GM12892 (cell line): ENCODE results near the gene CCR4.
"Not testable (repeated sequence)": the region's sequence is repeated elsewhere in the genome, so short reads cannot be mapped to it uniquely, and the experiment has no call there.

Experiments used
- DNase-seq: peaks from one replicate; pipeline ENCODE4 v3.0.0; 2011; ENCODE audit not compliant: insufficient read length
- FAIRE-seq: peaks from 2 replicates; lab custom pipeline; 2011; peaks lifted over from hg19 to GRCh38; lab: Jason Lieb, UNC
- POLR2A ChIP-seq: IDR thresholded peaks from 2 replicates; pipeline ENCODE4 v1.6.1; 2011; ENCODE audit warnings: low read depth, low read length, control low read depth
- POLR2AphosphoS5 ChIP-seq: IDR thresholded peaks from 2 replicates; pipeline ENCODE4 v1.6.1; 2011; ENCODE audit warnings: low read depth, low read length, control low read depth
- TAF1 ChIP-seq: IDR thresholded peaks from 2 replicates; pipeline ENCODE4 v1.6.1; 2011; ENCODE audit warnings: low read depth, mild to moderate bottlenecking, control low read depth, low read length, borderline replicate concordance

Gene CCR4

DNA sequence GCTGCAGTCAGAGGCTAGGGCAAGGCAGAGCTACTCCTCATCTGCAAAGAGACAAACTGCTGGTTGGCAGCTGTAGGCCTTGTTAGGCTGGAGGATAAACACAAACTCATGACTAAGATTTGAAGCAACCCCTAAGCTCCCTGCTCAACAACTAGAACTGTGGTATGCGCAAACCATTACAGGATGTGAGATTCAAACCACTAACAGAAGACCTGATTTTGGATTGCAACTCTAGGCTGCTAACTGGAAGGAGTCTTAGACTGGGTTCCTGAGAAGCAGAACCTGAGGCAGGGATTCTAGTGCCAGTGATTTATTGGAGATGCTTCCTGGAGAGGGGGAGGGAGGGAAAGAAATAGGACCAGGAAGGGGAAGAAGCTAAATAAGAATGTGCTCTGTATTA is 22.5 kb downstream of the CCR4 start:
- DNase-seq (no peak), FAIRE-seq (peak; percentile 53)
- TF ChIP-seq POLR2A (no peak), TAF1 (no peak), POLR2AphosphoS5 (no peak)

DNA sequence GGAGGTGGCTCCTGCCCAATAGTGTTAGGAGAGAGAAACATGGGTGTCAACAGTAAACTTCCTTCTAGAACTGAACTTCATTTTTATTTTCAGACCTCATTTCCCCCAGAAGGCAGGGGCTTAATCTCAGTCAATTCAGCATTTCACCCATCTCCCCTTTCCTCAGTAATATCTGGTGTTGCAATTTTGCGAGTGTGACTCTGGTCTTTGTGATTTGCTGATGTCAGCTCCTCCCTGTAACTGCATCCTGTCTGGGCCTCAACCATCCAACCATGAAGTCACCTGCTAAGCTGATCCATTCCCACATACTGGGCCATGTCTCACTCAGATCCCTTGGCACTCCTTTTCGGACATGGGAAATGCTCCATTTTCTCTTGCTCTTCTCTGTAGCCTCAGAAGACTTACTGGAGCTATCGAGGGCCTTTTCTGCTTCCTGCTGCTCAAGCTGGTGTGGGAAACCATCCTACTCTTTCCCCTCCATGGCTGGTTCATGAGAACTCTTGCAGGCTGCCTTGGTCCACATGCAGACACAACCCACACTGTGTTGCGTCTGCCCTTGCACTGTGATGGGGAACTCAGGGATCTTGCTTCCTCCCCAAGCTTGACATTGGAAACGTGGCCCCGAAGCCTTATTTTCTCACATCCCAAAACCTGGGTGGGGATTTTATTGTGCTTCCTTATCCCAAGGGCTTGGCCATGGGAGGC is 24.6 kb downstream of the CCR4 start:
- no peak for FAIRE-seq
- no peak for TF ChIP-seq TAF1
- TF ChIP-seq POLR2AphosphoS5: no peak
- DNase-seq: no peak

DNA sequence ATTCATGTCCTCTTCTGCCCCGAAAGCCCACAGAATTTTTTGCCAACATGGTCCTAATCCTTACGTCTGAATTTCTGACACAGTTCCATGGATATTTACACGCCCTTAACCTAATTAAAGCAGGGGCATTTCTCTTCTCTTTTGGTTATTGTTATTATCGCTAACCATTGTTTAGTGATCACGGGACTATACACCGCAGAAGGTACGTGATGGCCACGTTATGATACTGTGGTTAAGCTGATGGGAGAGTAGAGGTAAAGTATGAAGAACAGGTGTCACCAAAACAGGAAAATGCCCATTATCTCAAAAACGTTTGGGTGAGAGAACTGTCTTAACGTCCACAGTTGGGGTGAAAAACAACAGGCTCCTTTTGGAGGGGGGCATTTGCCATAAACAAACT is 26.4 kb downstream of the CCR4 start:
- TF ChIP-seq TAF1 (no peak), POLR2A (no peak), POLR2AphosphoS5 (no peak)
- FAIRE-seq (no peak), DNase-seq (no peak)

DNA sequence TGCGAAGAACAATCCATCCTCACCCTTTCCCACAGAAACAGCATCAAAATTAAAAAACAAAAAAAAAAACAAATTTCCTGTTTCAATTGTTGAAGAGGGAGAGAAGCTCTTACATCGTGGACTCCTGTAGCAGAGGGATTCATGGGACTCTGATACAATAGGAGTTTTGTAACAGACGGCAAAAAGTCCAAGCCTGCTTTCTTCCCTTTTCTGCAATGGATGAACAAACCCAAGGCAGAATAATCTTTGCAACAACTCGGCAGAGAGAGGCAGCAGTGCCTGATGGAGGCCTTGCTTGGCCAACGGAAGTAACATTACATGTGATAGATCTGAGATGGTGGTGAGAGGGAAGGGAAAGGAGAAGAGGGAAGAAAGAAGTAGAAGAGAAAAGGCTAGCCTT is 26.9 kb downstream of the CCR4 start:
- no peak for DNase-seq
- TF ChIP-seq POLR2AphosphoS5: no peak
- TF ChIP-seq POLR2A: no peak
- no peak for TF ChIP-seq TAF1
- FAIRE-seq: no peak

DNA sequence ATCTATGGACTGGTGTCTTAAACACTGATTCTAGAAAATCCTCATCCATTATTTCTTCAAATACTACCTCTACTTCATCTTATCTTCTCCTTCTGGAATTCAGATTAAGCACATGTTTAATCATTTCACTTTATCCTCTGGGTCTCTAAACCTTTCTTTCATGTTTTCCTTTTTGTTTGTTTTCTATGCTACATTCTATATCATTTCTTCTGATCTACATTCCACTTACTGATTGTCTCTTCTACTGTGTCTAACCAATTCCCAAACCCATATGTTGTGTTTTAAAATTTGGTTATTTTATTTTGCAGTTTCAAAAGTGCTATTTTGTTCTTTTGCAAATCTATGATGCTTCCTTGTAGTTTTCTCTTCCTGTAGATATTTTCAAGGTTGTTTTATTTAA is 31.7 kb downstream of the CCR4 start:
- no peak for TF ChIP-seq POLR2A
- TF ChIP-seq POLR2AphosphoS5: no peak
- FAIRE-seq (peak; percentile 14), DNase-seq (no peak)

DNA sequence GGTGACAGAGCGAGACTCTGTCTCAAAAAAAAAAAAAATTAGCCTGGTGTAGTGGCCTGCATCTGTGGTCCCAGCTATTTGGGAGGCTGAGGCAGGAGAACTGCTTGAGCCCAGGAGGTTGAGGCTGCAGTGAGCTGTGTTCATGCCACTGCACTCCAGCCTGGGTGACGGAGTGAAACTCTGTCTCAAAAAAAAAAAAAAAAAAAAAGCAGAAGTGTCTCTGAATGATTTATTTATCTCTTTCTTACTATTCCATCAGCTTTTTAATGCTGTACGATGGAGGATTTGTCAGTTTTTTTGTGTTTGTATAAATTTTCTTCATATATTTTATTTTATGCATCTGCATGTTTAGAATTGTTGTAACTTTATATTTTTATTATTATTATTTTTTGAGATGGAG is 33.5 kb downstream of the CCR4 start:
- not testable (repeated sequence) for FAIRE-seq, DNase-seq

DNA sequence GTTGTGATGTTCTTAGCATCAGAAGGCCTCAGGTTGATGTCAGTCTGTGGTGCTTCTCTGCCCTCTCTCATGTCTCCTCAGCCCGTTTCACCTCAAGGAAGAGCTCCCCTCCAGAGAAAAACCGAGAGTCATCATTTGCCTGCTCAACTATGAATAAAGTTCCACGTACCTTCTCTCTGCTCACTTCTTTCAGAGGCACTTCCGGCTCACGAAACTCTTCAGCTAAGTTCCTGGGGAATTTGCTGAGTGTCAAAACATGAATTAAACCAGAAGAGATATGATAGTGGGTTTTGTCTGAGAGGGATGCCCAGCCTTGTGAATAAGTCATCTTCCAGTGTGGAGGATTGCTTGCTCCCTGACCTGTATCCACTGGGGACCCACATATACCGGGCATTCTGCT is 37.7 kb downstream of the CCR4 start:
- no peak for TF ChIP-seq TAF1
- no peak for TF ChIP-seq POLR2A
- no peak for TF ChIP-seq POLR2AphosphoS5
- no peak for DNase-seq
- peak; percentile 63 for FAIRE-seq

DNA sequence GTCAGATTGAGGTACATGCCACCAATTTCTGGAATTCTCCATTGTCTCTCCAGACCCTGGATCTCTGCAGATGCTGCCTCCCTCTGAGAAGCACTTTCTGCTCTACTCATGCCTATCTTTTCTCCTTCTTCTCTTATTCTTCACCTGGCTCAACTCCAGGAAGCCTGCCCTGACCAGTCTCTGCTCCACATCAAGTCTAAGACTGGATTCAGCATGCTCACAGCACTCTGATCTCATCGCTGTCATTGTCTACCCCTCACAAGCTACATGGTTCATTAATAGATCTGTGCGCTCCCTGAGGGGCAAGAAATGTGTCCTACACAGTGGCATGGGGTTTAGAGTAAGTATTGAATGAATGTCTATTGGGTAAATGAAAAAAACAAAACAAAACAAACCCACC is 38.7 kb downstream of the CCR4 start:
- DNase-seq (no peak), FAIRE-seq (no peak)
- TF ChIP-seq POLR2AphosphoS5 (no peak), TAF1 (no peak), POLR2A (no peak)

DNA sequence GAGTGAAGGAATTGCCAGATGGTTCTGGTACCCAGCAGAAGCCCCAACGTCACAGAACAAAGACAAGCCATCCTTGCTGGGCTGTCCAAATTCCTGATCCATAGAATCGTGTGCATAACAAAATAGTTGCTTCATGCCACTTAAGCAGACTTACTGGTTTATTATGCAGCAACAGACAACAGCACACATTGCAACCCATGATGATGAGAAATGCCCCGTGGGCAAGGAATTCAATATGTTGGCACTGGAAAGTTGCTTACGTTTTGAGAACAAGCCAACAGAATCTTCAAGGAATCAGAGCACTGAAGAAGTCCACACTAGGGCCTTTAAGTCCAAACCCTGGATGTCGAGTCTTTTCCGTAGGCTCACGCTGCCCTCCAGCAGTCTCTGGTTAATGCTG is 40.3 kb downstream of the CCR4 start:
- TF ChIP-seq POLR2AphosphoS5 (no peak), TAF1 (no peak), POLR2A (no peak)
- FAIRE-seq (no peak), DNase-seq (no peak)

DNA sequence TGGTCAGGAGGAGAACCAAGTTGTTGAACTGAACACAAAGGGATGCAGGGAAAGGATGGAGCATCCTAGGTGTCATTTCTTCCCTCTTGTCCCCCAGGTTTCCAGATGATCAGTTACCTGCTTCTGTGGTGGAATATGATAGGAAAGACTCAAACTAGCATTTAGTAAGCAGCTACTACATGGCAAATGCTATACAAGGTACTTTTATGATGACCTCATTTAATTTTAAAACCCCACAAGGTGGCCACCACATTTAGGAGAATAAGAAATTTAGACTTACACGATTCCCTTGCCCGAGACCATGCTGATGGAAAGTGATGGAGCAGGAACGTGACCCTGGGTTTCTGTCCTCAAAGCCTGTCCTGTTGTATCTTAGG is 40.9 kb downstream of the CCR4 start:
- FAIRE-seq (no peak), DNase-seq (no peak)
- TF ChIP-seq POLR2A (no peak), POLR2AphosphoS5 (no peak), TAF1 (no peak)

DNA sequence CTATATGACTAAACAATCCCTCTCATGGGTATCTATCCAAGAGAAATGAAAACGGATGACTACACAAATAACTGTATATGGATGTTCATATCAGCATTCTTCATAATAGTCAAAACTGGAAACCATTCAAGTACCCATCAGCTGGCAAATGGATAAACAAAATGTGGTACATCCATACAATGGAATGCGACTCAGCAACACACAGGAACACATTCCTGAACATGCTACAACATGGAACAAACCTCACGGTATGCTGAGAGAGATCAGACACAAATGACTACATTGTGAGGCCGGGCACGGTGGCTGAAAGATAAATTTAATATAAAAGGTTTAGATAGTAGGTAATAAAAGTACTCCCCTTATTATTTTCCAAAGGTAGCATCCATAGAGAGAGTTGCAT is 42.6 kb downstream of the CCR4 start:
- FAIRE-seq (no peak), DNase-seq (no peak)
- no peak for TF ChIP-seq POLR2AphosphoS5
- TF ChIP-seq TAF1: no peak
- TF ChIP-seq POLR2A: no peak

DNA sequence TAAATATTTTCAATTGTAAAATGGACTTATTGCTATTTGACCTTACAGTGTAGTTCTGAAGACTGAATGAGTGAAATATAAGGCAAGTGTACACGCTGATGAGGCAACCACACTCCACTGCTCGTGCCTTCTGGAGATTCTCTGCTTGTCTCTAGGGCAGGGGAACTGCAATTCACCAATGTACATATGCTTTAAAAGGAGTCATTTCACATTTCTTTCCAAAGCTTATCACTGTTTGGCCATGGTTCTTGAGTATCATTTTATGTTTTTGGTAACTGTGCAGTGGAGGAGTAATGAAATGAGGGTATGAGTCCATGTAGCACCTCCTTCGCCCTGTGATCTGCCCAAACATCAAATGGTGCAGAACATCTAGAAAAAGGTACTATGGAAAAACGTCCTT is 43.7 kb downstream of the CCR4 start:
- DNase-seq (no peak), FAIRE-seq (no peak)
- no peak for TF ChIP-seq POLR2AphosphoS5

DNA sequence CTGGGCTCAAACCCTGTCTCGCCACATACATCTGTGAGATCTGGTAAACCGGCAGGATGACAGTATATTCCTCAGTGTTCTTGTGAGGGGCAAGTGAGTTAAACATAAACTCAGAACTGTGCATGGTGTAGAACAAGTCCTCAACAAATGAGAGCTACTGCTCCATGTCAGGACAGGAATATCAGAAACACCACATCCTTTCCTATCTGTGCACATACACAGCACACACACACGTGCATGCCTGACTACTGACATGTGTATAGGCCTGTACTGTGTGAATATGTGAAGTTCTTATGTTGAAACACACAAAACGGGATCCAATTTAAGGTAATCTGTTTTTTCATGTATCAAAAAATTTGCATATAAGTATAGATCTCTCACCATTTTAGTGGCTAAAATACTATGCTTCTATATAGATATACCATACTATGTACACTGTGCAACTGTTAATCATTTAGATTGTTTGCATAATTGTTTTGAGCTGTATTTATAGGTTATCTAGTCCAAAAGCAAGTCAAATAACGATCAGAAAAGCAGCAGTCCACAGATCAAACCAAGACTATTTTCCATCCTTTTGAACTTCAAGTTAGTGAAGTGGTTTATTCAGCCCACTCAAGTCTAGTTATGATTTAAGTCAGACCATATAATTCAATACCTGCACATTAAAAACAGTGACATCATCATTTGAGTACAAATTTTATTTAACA is 44.8 kb downstream of the CCR4 start:
- TF ChIP-seq POLR2AphosphoS5 (no peak), POLR2A (no peak), TAF1 (no peak)
- DNase-seq: no peak
- no peak for FAIRE-seq
